ENCODE results near the gene CFAP58.
"Not testable (repeated sequence)": the region's sequence is repeated elsewhere in the genome, so short reads cannot be mapped to it uniquely, and the experiment has no call there.

The CFAP58 gene

GRCh38 chr10:104424719-104425118 is 71.1 kb downstream of the CFAP58 start:
- in situ Hi-C loops (cut with HindIII; ENCODE audit: low sequenced_read_pairs): no loop called here

DNA sequence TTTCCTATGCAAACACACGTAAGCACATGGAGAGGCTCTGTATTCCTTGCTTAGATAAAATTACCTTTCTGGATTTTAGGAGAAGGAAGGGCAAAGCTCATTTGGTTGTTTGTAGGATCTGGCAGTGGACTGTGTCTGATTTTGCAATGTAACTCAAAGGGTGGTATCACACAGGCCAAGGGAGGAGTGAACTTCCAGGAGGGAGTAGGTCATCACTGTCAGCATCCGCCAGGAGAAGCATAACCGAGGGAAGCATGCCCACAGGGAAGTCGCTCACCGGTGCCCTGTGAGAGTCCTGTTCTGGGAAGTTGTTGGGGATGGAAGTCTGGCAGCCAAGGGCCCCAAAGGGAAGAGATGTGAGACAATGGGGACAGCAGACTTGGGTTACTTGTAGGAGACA is 74.4 kb downstream of the CFAP58 start:
- in situ Hi-C loops (cut with HindIII; ENCODE audit: low sequenced_read_pairs): no loop called here

- in situ Hi-C loops (cut with HindIII; ENCODE audit: low sequenced_read_pairs): no loop called here
Measured at GRCh38 chr10:104429846-104430245, 76.2 kb downstream of the CFAP58 start.

GRCh38 chr10:104430360-104430759 is 76.7 kb downstream of the CFAP58 start:
- in situ Hi-C loops (cut with HindIII; ENCODE audit: low sequenced_read_pairs): no loop called here

- in situ Hi-C loops (cut with HindIII; ENCODE audit: low sequenced_read_pairs): no loop called here
Measured at GRCh38 chr10:104433669-104434068, 80.0 kb downstream of the CFAP58 start.

DNA sequence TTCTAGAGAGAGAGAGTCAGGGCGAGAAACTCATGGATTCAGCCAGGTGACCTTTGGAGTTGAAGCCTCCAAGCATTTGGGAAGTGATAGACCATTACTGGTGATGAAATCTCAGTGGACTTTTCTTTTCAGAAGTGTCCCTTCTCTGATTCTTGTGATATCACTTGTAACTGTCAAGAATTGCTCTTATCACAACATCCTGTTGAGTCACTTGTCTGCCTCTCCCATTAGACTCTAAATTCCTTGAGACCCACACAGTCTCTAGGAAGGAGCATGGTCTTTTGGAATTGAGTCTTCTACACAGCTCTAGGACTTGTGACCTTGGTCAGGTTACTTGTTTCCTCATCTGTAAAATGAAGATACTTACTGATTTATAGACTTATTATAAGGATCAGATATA is 81.0 kb downstream of the CFAP58 start:
- in situ Hi-C loops (cut with HindIII; ENCODE audit: low sequenced_read_pairs): no loop called here

GRCh38 chr10:104435822-104436221 is 82.2 kb downstream of the CFAP58 start:
- in situ Hi-C loops (cut with HindIII; ENCODE audit: low sequenced_read_pairs): no loop called here

GRCh38 chr10:104437226-104437625 is 83.6 kb downstream of the CFAP58 start:
- in situ Hi-C loops (cut with HindIII; ENCODE audit: low sequenced_read_pairs): no loop called here

GRCh38 chr10:104440221-104440620 is 86.6 kb downstream of the CFAP58 start:
- in situ Hi-C loops (cut with HindIII; ENCODE audit: low sequenced_read_pairs): no loop called here

DNA sequence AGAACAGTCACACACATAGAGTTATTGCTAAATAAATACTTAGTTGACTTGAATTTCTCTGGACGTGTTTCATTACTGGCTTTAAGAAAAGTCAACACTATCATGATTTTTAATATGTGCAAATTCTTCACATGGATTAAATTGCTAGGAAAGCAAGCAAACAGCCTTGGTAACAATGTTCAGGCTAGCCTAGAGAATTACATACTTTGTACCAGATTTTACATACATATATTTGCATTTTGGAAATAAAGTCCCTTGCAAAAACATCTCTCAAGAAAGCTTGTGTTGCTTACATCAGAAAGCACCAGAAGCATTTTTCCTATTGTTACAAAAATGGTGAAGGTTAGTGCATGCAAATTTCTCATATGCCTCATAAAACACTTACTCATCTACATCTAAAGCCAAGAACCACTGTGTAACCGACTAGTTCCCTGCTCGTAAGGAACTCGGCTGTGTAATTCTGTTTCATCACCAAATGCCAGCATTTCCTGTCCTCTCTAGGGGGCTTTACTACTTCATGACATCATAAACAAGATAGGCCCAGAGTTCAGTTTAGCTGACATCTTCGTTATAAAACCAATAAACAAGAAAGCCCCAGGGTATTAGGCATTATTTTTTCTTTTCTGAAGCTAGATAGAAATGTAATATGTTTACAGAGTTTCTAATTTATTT is 87.8 kb downstream of the CFAP58 start:
- in situ Hi-C loops (cut with HindIII; ENCODE audit: low sequenced_read_pairs): no loop called here

- in situ Hi-C loops (cut with HindIII; ENCODE audit: low sequenced_read_pairs): no loop called here
Measured at GRCh38 chr10:104445359-104445758, 91.7 kb downstream of the CFAP58 start.

- in situ Hi-C loops (cut with HindIII; ENCODE audit: low sequenced_read_pairs): no loop called here
Measured at GRCh38 chr10:104446151-104446550, 92.5 kb downstream of the CFAP58 start.

GRCh38 chr10:104447331-104447730 is 93.7 kb downstream of the CFAP58 start:
- in situ Hi-C loops (cut with HindIII; ENCODE audit: low sequenced_read_pairs): no loop called here

- in situ Hi-C loops (cut with HindIII; ENCODE audit: low sequenced_read_pairs): no loop called here
Measured at GRCh38 chr10:104447906-104448305, 94.3 kb downstream of the CFAP58 start.

GRCh38 chr10:104449391-104449790 is 95.8 kb downstream of the CFAP58 start:
- in situ Hi-C loops (cut with HindIII; ENCODE audit: low sequenced_read_pairs): no loop called here

DNA sequence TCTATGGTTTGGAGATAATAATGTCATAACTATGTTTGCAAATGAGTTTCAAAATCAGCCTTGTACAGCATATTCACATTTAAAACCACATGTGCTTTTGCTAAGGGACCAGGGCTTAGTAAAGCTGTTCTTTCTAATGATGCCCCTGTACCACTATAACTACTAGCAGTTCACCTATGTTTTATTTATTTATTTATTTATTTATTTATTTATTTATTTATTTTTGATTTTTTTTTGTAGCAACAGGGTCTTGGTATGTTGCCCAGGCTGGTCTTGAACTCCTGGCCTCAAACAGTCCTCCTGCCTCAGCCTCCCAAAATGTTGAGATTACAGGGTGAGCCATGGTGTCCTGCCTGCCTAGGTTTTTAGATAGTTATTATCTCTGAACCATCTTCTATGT is 96.9 kb downstream of the CFAP58 start:
- in situ Hi-C loops (cut with HindIII; ENCODE audit: low sequenced_read_pairs): no loop called here

DNA sequence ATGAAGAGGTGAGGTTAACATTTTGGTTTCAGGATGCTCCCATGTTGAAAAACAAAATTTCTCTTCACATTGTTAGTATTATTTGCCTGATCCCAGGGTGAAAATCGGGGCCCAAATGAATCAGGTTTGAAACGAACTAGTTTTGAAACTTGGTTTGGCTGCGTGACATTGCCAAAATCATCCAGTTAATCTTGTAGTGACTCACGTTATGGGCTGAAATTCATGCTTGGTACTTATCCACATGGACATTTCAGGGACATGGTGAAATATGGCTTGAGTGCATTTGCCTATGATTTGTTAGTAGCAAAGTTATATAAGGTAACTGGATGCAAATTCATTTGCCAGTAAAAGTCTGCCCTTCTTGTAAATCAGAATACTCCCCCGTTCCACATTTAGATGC is 97.3 kb downstream of the CFAP58 start:
- in situ Hi-C loops (cut with HindIII; ENCODE audit: low sequenced_read_pairs): no loop called here

DNA sequence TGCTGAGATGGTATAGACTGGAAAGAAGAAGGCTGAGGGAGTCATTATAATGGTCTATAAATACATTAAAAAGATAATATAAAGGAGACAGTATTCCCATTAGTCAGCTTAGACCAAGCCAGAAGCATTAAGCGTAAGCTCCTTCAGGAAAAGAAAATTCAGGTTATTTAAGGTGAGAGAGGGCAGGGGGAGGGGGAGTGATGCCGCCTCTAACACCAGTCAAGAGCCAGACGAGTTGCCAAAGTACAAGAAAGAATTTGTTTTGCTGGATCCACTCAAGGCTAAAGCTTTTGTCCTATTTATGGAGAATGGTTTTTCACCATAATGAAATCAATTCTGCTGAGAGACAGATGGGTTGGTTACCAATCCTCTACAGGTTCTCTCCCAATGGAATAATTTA is 99.3 kb downstream of the CFAP58 start:
- in situ Hi-C loops (cut with HindIII; ENCODE audit: low sequenced_read_pairs): no loop called here

- in situ Hi-C loops (cut with HindIII; ENCODE audit: low sequenced_read_pairs): no loop called here
Measured at GRCh38 chr10:104456802-104457542, 103.3 kb downstream of the CFAP58 start.

- in situ Hi-C loops (cut with HindIII; ENCODE audit: low sequenced_read_pairs): no loop called here
Measured at GRCh38 chr10:104457543-104457828, 103.9 kb downstream of the CFAP58 start.

- in situ Hi-C loops (cut with HindIII; ENCODE audit: low sequenced_read_pairs): not testable (repeated sequence)
Measured at GRCh38 chr10:104465575-104465974, 111.9 kb downstream of the CFAP58 start.

DNA sequence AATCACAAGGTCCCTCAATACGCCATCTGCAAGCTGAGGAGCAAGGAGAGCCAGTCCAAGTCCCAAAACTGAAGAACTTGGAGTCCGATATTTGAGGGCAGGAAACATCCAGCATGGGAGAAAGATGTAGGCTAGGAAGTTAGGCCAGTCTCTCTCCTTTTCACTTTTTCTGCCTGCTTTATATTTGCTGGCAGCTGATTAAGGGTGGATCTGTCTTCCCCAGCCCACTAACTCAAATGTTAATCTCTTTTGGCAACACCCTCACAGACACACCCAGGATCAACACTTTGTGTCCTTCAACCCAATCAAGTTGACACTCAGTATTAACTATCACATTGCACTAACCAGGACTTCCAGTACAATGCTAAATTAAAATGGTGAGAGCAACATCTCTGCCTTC is 115.2 kb downstream of the CFAP58 start:
- in situ Hi-C loops (cut with HindIII; ENCODE audit: low sequenced_read_pairs): not testable (repeated sequence)

GRCh38 chr10:104472505-104472904 is 118.9 kb downstream of the CFAP58 start:
- in situ Hi-C loops (cut with HindIII; ENCODE audit: low sequenced_read_pairs): no loop called here

Measured in endothelial cell of hepatic sinusoid (primary cell).